Measurements from ENCODE around the gene ARHGEF28.

Gene ARHGEF28

GRCh38 chr5:73814233-73814846 lies 188.3 kb downstream of the ARHGEF28 start:
- no peak for DNase-seq
- no peak overlapping the region for H3K4me3 ChIP-seq (ENCODE audit: low read depth, low read length)
- peaks cover 12% of the 10 kb centered on the region for H3K36me3 ChIP-seq
- no peaks in the 10 kb centered on the region for H3K27me3 ChIP-seq
- no peaks in the 10 kb centered on the region for H3K4me1 ChIP-seq
- TF ChIP-seq CTCF (IDR thresholded peaks at IDR 0.05; ENCODE audit: low read depth, low read length), result no peak
- H3K9me3 ChIP-seq, result no peaks in the 10 kb centered on the region

- Histone ChIP-seq H3K9me3 (no peaks in the 10 kb centered on the region), H3K36me3 (peaks cover 12% of the 10 kb centered on the region), H3K4me3 (ENCODE audit: low read depth, low read length) (no peak overlapping the region), H3K27me3 (no peaks in the 10 kb centered on the region), H3K4me1 (peaks cover 10% of the 10 kb centered on the region)
- no peak for TF ChIP-seq CTCF (IDR thresholded peaks at IDR 0.05; ENCODE audit: low read depth, low read length)
- DNase-seq, result no peak
Measured at GRCh38 chr5:73815631-73816030, 189.6 kb downstream of the ARHGEF28 start.

GRCh38 chr5:73816656-73817420 lies 190.8 kb downstream of the ARHGEF28 start:
- TF ChIP-seq CTCF (IDR thresholded peaks at IDR 0.05; ENCODE audit: low read depth, low read length), result no peak

GRCh38 chr5:73818357-73818756 lies 192.4 kb downstream of the ARHGEF28 start:
- peaks cover 14% of the 10 kb centered on the region for H3K4me1 ChIP-seq
- TF ChIP-seq CTCF (IDR thresholded peaks at IDR 0.05; ENCODE audit: low read depth, low read length), result no peak
- H3K9me3 ChIP-seq, result no peaks in the 10 kb centered on the region
- H3K36me3 ChIP-seq, result peaks cover 5% of the 10 kb centered on the region
- no peak for DNase-seq
- H3K27me3 ChIP-seq, result no peaks in the 10 kb centered on the region
- H3K4me3 ChIP-seq (ENCODE audit: low read depth, low read length), result no peak overlapping the region

More at GRCh38 chr5:73816656-73817420, 190.8 kb downstream of the ARHGEF28 start:
- Histone ChIP-seq H3K36me3 (peaks cover 12% of the 10 kb centered on the region), H3K4me1 (peaks cover 10% of the 10 kb centered on the region), H3K4me3 (ENCODE audit: low read depth, low read length) (no peak overlapping the region), H3K9me3 (no peaks in the 10 kb centered on the region), H3K27me3 (no peaks in the 10 kb centered on the region)
- no peak for DNase-seq

GRCh38 chr5:73820326-73820725 lies 194.3 kb downstream of the ARHGEF28 start:
- Histone ChIP-seq H3K4me3 (ENCODE audit: low read depth, low read length) (no peak overlapping the region), H3K27me3 (no peaks in the 10 kb centered on the region), H3K9me3 (no peaks in the 10 kb centered on the region), H3K36me3 (peaks cover 8% of the 10 kb centered on the region), H3K4me1 (peaks cover 14% of the 10 kb centered on the region)
- no peak for DNase-seq
- TF ChIP-seq CTCF (IDR thresholded peaks at IDR 0.05; ENCODE audit: low read depth, low read length), result no peak

- Histone ChIP-seq H3K9me3 (no peaks in the 10 kb centered on the region), H3K36me3 (peaks cover 8% of the 10 kb centered on the region), H3K4me1 (peaks cover 14% of the 10 kb centered on the region), H3K4me3 (ENCODE audit: low read depth, low read length) (no peak overlapping the region), H3K27me3 (no peaks in the 10 kb centered on the region)
- TF ChIP-seq CTCF (IDR thresholded peaks at IDR 0.05; ENCODE audit: low read depth, low read length), result no peak
- DNase-seq, result no peak
Measured at GRCh38 chr5:73821003-73821402, 195.0 kb downstream of the ARHGEF28 start.

Data from BE2C (cell line).